Hepatocyte (in vitro differentiated cells): ENCODE measurements around the gene MPND.

ENCODE experiments used
- CTCF ChIP-seq: fragments of 200-600 bp; sonication (generic); IDR thresholded peaks from 2 replicates; pipeline ENCODE4 v1.5.1; 2016; ENCODE audit warnings: antibody characterized with exemption, mild to moderate bottlenecking; ENCODE audit not compliant: poor library complexity
- EZH2 ChIP-seq: fragments of 200-600 bp; sonication (generic); IDR thresholded peaks from 2 replicates; pipeline ENCODE4 v1.6.1; 2016; ENCODE audit warnings: antibody characterized with exemption, mild to moderate bottlenecking, borderline replicate concordance

GRCh38 chr19:4368128-4368820 lies 24.9 kb downstream of the MPND start:
- no peak for TF ChIP-seq CTCF
- no peak for TF ChIP-seq EZH2
